Naive thymus-derived CD8-positive, alpha-beta T cell (primary cell): ENCODE data around the gene ELOVL4. TPM values are rescaled to one million over a fixed set of nuclear protein-coding genes. Genes with fewer than 3 reads are reported as not detected.

Source experiments
- polyA plus RNA-seq, 3 donors: library from polyadenylated mRNA; unstranded; fragments of 300-500 nt; fragmentation: Illumina TruSeq; gene quantifications; one replicate each; pipeline ENCODE4 v1.2.3, GENCODE V29; 2021
- total RNA-seq, 8 experiments: library from RNA in 2 of 8; stranded (reverse) in 2 of 8; gene quantifications; one replicate each; pipeline ENCODE4 v1.2.3 and lab custom pipeline; 2021 to 2026

Gene ELOVL4
- total and polyA plus RNA-seq, 5 experiments from 2014 or later, result 0.40 to 1.8 (median 1.5) TPM

Other genes with a start within 250 kb of the ELOVL4 start
- 1 to 10 TPM in 1 of 2 experiments, under 1 TPM in 1; 0.91 to 1.2 TPM for gene TTK, start 57.1 kb upstream of the ELOVL4 start, total RNA-seq
- under 1 TPM; 0.30 to 0.86 (median 0.44) TPM for gene TTK, start 57.1 kb upstream of the ELOVL4 start, polyA plus RNA-seq
- gene BCKDHB, start 159.1 kb upstream of the ELOVL4 start, total RNA-seq, result 10 to 100 TPM; 20.1 to 22.3 TPM
- gene BCKDHB, start 159.1 kb upstream of the ELOVL4 start, polyA plus RNA-seq, result 10 to 100 TPM; 24.1 to 31.4 (median 26.4) TPM